Kidney (tissue), 14 donors: ENCODE measurements around the gene TTLL9. TPM values are rescaled to one million over a fixed set of nuclear protein-coding genes. Genes with fewer than 3 reads are reported as not detected.

Experiments
- DNase-seq, 5 donors: peaks; one replicate each; pipeline ENCODE4 v3.0.0-alpha.2; 2013 to 2020
- FAIRE-seq: peaks from 2 replicates; lab custom pipeline; 2012; peaks lifted over from hg19 to GRCh38; lab: Jason Lieb, UNC
- H3K27ac ChIP-seq, 2 donors: one replicate each; pipeline ENCODE4 v1.7.0; 2013; ENCODE audit warnings: low read depth in 2 of 2, low read length in 2 of 2, inconsistent platforms in 1 of 2
- H3K27me3 ChIP-seq: one replicate; pipeline ENCODE4 v1.7.1; 2013; ENCODE audit warnings: low read length, inconsistent platforms; ENCODE audit not compliant: control insufficient read depth, insufficient read depth
- H3K36me3 ChIP-seq, 3 donors: one replicate each; pipeline versions ENCODE4 v1.7.0 to v1.7.1; 2013; ENCODE audit warnings: low read length in 3 of 3, control low read depth in 1 of 3, inconsistent platforms in 1 of 3; ENCODE audit not compliant: insufficient read depth in 3 of 3, control insufficient read depth in 2 of 3
- H3K4me1 ChIP-seq, 3 donors: one replicate each; pipeline versions ENCODE4 v1.7.0 to v1.7.1; 2013; ENCODE audit warnings: low read length in 3 of 3, inconsistent platforms in 1 of 3, low read depth in 1 of 3; ENCODE audit not compliant: control insufficient read depth in 2 of 3, insufficient read depth in 2 of 3
- H3K4me3 ChIP-seq, 3 donors: one replicate each; pipeline versions ENCODE4 v1.7.0 to v1.8.1; 2013; ENCODE audit warnings: low read length in 3 of 3, control low read depth in 1 of 3, inconsistent platforms in 1 of 3
- H3K9ac ChIP-seq, 3 donors: one replicate each; pipeline versions ENCODE4 v1.7.0 to v1.7.1; 2013; ENCODE audit warnings: low read length in 3 of 3, control low read depth in 1 of 3, inconsistent platforms in 1 of 3
- H3K9me3 ChIP-seq, 3 donors: one replicate each; pipeline versions ENCODE4 v1.7.0 to v1.7.1; 2013; ENCODE audit warnings: low read length in 3 of 3, control low read depth in 1 of 3, inconsistent platforms in 1 of 3; ENCODE audit not compliant: control insufficient read depth in 2 of 3, insufficient read depth in 1 of 3
- CTCF ChIP-seq: IDR thresholded peaks from 3 replicates; pipeline ENCODE4 v1.5.1; 2012; ENCODE audit warnings: mild to moderate bottlenecking, moderate library complexity, borderline replicate concordance; ENCODE audit not compliant: insufficient read depth; ENCODE audit errors: extremely low read depth
- intact Hi-C: fragments of 100-400 bp; cut with DNase I; formaldehyde crosslinking; loops from one replicate; pipeline ENCODE4 v1.11.1; 2022
- polyA plus RNA-seq: library from polyadenylated mRNA; stranded (reverse); fragments of 350-450 nt; fragmentation: Illumina TruSeq; extraction: RNeasy Lipid Tissue Mini Kit (QIAGEN cat#74804); gene quantifications from one replicate; pipeline ENCODE4 v1.2.3, GENCODE V29; 2014; ENCODE audit warnings: low read depth, low replicate concordance; ENCODE audit not compliant: insufficient read depth
- total RNA-seq: library from RNA; stranded (reverse); fragmentation: NEBNext Ultra II Directional; extraction: Animal tissue kit (Norgen Biotek cat#: 25700); gene quantifications from one replicate; pipeline ENCODE4 v1.2.1, GENCODE V29; 2021
- donor health status: control.
- donor health status: control.
- donor health status: control.
- donor health status: control.
- donor health status: control.
- donor health status: DM: yes; HTN: yes; CAD: no.
- donor health status: Normal renal cell carcinoma (clear cell type).

TTLL9 gene
- total and polyA plus RNA-seq, 2 donors from 2014 or later: 0.82 to 1.9 TPM

- H3K36me3 ChIP-seq: no peaks in the 10 kb centered on the region
- no peaks in the 10 kb centered on the region for H3K9me3 ChIP-seq
- no peak overlapping the region for H3K4me3 ChIP-seq
- intact Hi-C loops: no loop called here
- FAIRE-seq (no peak), DNase-seq (peak in 4 of 5 donors; percentile 82 to 90 (median 84))
- no peaks in the 10 kb centered on the region for H3K27me3 ChIP-seq
- no peak overlapping the region for H3K27ac ChIP-seq
- no peaks in the 10 kb centered on the region for H3K4me1 ChIP-seq
- no peak overlapping the region for H3K9ac ChIP-seq
- TF ChIP-seq CTCF: no peak
Measured at GRCh38 chr20:31974951-31975487, 104.6 kb downstream of the TTLL9 start.

DNA sequence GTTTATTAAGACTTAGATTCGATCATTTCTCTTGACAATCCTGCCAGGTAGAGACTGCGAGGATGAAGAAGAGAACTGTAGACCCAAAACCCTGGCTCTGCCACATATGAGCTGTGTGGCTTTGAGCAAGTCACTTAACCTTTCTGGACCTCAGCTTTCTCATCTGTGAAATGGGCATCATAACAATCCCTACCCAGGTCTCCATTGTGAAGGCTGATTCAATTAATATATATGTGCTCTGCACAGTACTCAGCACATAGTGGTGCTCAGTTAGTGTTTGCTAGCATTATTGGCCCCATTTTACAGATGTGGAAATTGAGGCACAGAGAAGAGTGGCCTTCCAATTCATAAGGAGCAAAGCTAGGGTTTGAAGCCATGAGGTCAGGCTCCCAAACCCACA is 105.4 kb downstream of the TTLL9 start:
- Histone ChIP-seq H3K9ac (no peak overlapping the region), H3K9me3 (no peaks in the 10 kb centered on the region), H3K27me3 (no peaks in the 10 kb centered on the region), H3K4me3 (no peak overlapping the region), H3K27ac (no peak overlapping the region), H3K4me1 (no peaks in the 10 kb centered on the region), H3K36me3 (no peaks in the 10 kb centered on the region)
- no peak for TF ChIP-seq CTCF
- FAIRE-seq (no peak), DNase-seq (no peak)
- intact Hi-C loops: no loop called here

DNA sequence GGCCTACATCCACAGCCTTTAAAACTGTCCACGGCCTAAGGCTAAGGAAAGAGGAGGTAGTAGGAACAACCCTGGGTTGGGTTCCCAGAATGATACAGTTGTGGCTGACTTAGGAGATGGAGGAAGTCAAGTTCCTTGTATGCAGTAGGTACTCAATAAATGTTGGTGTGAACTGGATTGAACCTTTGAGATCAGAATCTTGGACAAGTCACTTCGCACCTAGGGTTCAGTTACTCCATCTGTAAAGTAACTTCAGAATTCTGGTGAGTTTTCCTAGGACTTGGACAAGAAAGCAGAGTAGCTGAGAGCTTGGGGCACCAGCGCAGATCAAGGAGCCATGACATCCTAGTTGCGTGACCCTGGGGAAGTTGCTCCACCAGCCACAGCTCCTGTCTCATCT is 106.6 kb downstream of the TTLL9 start:
- Histone ChIP-seq H3K9me3 (no peaks in the 10 kb centered on the region), H3K36me3 (no peaks in the 10 kb centered on the region), H3K9ac (no peak overlapping the region), H3K4me3 (no peak overlapping the region), H3K27me3 (no peaks in the 10 kb centered on the region), H3K27ac (no peak overlapping the region), H3K4me1 (no peaks in the 10 kb centered on the region)
- FAIRE-seq (no peak), DNase-seq (no peak)
- intact Hi-C loops: no loop called here
- TF ChIP-seq CTCF: no peak
